GM18873 (cell line): ENCODE data around the gene BRD3OS.

Source experiments
- ATAC-seq: cut with Tn5 transposase; IDR thresholded peaks from one replicate; pipeline ENCODE4 v1.9.1; 2021; ENCODE audit warnings: mild to moderate bottlenecking, moderate library complexity, moderate number of reproducible peaks; ENCODE audit not compliant: unreplicated experiment, low FRiP score

Gene BRD3OS

GRCh38 chr9:134003237-134003636 lies 22.0 kb upstream of the BRD3OS start:
- ATAC-seq, result no peak

- ATAC-seq, result no peak
Observed at GRCh38 chr9:134004131-134004873, 21.0 kb upstream of the BRD3OS start.

- ATAC-seq, result no peak
Observed at GRCh38 chr9:134004881-134005280, 20.4 kb upstream of the BRD3OS start.

GRCh38 chr9:134005381-134005780 lies 19.9 kb upstream of the BRD3OS start:
- ATAC-seq, result no peak

DNA sequence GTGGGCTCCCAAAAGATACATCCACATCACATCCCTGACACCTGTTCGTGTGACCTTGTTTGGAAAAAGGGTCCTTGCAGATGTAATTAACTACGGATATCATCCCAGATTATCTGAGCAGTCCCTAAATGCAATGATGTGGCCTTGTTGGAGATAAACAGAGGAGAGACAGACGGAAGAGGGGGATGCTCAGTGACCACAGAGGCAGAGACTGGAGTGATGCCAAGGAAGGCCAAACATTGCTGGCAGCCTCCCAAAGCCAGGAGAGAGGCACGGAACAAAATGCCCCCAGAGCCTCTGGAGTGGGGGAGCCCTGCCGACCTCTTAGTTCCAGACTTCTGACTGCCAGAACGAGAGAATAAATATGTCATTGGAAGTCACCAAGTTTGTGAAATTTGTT lies 18.1 kb upstream of the BRD3OS start:
- ATAC-seq, result no peak

DNA sequence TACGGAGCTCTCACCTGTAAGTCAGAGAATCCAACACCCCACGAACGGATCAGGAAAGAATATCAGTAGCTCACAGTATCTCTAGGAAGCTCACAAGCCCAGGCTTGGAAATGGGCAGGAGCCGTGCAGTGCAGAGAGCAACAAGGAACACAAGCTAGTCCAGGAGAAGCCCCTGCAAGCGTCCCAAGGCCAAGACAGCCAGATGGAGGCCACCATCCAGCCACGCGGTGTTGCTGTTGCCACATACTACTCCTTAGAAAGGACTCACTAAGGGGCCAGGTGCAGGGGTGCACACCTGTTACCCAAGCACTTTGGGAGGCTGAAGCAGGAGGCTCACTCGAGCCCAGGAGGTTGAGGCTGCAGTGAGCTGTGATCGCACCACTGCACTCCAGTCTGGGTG lies 17.7 kb upstream of the BRD3OS start:
- no peak for ATAC-seq

- no peak for ATAC-seq
Observed at GRCh38 chr9:134010310-134011173, 14.7 kb upstream of the BRD3OS start.

DNA sequence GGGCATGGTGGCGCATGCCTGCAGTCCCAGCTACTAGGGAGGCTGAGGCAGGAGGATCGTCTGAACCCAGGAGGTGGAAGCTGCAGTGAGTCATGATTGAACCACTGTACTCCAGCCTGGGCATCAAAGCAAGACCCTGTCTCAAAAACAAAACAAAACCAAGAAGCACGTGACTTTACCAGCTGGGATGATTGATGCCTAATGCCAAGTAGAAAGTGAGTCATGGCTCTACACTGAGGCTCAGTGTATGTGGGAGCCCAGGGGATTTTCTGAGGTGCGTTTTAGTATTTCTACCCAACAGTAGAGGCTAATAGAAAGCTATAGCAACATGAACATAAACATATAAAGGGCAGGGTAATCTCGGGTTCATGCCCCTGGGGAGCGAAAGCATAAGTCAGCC lies 13.9 kb upstream of the BRD3OS start:
- no peak for ATAC-seq

DNA sequence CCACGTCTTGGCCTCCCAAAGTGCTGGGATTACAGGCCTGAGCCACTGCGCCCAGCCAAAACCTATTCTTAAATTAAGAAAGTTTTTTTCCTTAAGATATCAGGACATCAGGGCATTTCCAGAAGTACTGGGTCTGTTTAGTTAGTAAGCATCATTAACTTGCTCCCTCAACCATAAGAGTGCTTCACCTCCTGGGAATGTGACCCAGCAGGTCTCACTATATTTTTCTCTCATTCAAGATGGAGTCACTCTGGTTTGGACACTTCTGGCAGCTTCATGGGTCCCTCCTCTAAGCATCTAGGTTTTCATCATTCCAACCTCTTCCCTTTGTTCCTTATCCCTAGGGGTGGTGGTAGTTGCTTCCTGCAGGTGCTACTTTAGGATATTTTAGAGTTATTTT lies 10.3 kb upstream of the BRD3OS start:
- no peak for ATAC-seq

- ATAC-seq, result no peak
Observed at GRCh38 chr9:134024214-134024792, 978 bp upstream of the BRD3OS start.

DNA sequence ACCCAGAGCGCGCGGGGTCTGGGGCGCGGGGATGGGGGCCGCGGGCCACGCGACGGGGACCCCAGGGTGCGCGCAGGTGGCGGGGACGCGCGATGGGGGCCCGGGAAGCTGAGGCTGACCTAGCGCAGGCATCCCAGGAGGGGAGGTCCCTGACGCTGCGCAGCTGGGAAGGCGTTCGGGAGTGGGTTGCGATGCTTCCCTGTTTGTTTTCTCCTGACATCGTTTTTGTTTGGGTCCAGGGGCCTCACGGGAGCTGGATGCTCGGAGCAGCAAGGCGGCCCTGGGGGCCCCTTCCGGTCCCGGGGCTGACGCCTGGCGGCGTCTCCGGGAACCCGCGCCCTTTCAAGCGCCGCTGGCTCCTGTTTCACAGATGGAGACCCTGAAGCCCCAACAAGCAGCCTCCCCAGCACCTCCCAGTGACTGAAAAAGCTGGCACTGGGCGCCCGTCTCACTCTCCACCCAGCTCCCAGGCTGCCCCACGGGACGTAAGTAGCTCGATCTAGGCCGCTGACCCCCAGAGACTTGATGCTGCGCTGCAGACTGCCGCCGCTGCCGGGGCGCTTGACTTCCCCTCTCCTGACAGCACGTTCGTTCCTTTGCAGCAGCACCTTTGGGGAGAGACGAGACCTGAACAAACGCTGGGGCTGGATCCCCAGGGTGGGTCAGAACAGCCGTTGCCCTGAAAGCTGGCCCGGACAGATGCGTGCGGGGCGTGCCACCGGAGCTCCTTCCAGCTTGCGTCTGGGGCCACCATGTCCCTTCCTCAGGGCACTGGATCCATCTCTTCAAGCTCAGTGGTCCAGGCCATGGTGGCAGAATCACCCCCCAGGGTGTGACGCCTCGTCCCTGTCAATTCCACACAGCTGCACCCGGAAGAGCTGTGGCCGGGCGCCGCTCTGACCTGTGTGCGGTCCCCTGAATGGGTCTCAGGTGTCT lies 593 bp downstream of the BRD3OS start:
- peak; percentile 31 for ATAC-seq

DNA sequence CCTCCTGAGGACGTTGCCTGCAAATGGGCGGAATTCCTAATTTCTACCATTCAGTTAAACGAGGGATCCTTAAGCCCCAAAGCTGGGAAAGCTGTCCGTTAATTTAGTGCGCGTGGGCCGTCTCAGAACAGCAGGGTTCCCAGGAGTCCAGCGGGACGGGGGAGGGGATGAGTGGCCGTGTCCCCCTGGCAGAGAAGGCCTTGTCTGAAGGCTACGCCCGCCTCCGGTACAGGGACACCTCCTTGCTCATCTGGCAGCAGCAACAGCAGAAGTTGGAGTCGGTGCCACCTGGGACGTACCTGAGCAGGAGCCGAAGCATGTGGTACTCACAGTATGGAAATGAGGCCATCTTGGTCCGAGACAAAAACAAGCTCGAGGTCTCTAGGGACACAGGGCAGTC lies 1.3 kb downstream of the BRD3OS start:
- ATAC-seq, result no peak

GRCh38 chr9:134026981-134027380 lies 1.7 kb downstream of the BRD3OS start:
- no peak for ATAC-seq

DNA sequence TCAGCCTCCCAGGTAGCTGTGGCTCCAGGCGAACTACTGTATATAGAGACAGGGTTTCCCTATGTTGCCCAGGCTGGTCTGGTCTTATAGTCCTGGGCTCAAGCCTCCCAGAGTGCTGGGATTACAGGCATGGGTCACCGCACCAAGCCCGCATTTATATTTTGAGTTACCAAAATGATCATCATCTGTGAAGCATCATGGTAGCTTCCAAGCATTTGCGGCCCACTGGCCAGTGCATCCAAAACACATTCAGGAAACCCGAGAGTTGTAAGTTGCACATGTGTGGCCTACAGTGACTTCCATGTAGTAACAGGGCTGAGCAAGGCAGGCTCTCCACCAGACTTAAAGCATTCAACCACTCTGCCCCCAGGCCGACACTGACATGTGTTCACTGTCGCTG lies 2.3 kb downstream of the BRD3OS start:
- no peak for ATAC-seq

DNA sequence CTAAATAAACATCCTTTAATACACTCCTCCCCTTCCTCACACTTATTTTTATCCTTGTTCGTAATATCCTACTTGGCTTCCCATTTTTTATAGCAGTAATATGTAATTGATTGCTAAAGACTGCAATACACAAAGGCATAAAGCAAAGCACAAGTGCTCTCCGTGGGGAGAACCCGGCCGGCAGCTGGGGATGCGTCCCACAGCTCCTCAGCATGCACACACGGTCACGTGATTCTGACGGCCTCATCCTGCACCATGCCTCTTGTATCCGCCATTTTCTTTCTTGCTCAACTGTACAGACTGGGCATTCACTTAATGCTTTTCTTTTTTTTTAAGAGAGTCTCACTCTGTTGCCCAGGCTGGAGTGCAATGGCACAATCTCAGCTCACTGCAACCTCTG lies 2.8 kb downstream of the BRD3OS start:
- ATAC-seq, result no peak

DNA sequence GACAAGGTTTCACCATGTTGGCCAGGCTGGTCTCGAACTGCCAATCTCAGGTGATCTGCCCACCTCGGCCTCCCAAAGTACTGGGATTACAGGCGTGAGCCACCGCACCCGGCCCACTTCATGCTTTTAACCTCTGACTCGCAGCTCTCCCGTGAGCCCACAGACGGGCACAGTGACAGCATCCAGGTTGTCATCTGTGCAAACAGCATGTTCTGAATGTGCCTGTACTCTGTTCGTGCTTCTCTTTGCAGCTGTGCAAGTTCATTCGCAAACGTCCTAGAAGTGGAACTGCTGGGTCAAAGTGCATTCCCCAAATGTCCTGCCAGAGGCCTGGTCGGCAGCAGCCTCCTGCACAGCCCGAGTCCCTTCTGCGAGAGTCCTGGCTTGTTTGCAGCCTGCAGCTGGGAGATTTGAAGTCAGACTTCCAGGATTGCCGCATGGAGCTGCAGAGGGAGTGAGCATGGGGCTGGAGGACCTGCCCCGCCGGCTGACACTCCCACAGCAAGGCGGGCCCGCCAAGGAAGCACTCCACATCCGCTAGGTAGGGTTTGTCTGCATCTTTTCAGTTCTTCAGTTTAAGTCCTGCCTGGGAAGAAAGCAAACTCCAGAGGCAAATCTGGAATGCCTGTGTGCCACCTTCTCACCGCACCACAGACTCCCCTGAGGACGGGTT lies 3.4 kb downstream of the BRD3OS start:
- ATAC-seq, result no peak

DNA sequence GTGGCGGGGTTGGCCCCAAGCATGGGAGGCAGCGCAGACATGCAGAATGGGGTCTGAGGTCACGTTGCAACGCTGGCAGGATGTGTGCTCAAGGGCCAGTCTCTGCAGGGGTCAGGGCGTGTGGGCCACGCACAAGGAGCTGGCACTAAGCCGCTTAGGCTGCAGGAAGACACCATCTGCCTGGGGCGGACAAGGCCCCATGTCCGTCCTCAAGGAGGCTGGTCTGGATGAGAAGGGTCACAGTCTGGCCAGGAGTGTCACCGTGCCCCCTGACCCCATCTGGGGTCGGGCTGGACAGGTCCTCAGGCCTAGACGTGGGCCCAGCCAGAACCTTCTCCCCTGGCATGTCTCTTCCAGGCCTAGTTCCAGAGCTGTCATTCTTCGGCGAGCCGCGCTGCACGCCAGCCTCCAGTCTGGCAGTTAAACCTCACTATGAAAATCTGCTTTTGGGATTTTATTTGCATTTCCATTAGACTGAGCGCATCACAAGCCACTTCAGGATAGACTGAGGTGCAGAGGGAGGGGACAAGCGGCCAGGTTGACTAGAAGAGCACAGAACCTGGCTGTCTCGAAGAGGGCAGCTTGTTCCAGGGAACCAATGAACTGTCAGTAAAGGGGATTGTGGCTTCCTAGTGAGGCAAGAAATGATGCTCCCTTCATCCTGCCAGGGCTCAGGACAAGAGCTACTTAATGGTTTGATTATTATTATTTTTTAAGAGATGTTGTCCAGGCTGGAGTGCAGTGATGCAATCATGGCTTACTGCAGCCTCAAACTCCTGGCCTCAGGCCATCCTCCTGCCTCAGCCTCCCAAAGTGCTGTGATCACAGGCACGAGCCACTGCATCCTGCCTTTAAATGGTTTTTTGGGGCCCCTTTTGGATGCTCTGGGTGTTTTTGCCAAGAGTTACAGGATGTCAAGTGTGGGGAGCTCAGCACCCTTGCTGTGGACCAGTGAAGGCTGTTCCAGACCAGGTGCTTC lies 4.3 kb downstream of the BRD3OS start:
- ATAC-seq, result no peak

- ATAC-seq, result no peak
Observed at GRCh38 chr9:134030821-134031470, 5.7 kb downstream of the BRD3OS start.
